Stimulated activated CD8-positive, alpha-beta memory T cell treated with anti-CD3 and anti-CD28 coated beads, Interleukin-4, amount 100 ng/mL, for 4 hours (primary cell): ENCODE data around the gene TMEM107.

Experiments used
- DNase-seq, 2 donors: peaks; one replicate each; pipeline ENCODE4 v3.0.0-alpha.2; 2020; ENCODE audit warnings: low read depth in 2 of 2, low spot score in 1 of 2

TMEM107 gene

GRCh38 chr17:8151641-8152111 lies 24.5 kb downstream of the TMEM107 start:
- DNase-seq: no peak

- DNase-seq: peak; percentile 64 to 85
Observed at GRCh38 chr17:8151120-8151640, 25.0 kb downstream of the TMEM107 start.

GRCh38 chr17:8150194-8151119 lies 25.7 kb downstream of the TMEM107 start:
- DNase-seq: no peak

GRCh38 chr17:8149419-8150193 lies 26.6 kb downstream of the TMEM107 start:
- DNase-seq: no peak

- DNase-seq: no peak
Observed at GRCh38 chr17:8148560-8148959, 27.6 kb downstream of the TMEM107 start.

GRCh38 chr17:8147805-8148404 lies 28.3 kb downstream of the TMEM107 start:
- no peak for DNase-seq

- no peak for DNase-seq
Observed at GRCh38 chr17:8147141-8147804, 28.9 kb downstream of the TMEM107 start.

- DNase-seq: no peak
Observed at GRCh38 chr17:8146381-8147140, 29.6 kb downstream of the TMEM107 start.

- no peak for DNase-seq
Observed at GRCh38 chr17:8145811-8146210, 30.4 kb downstream of the TMEM107 start.

GRCh38 chr17:8144401-8145231 lies 31.6 kb downstream of the TMEM107 start:
- no peak for DNase-seq

DNA sequence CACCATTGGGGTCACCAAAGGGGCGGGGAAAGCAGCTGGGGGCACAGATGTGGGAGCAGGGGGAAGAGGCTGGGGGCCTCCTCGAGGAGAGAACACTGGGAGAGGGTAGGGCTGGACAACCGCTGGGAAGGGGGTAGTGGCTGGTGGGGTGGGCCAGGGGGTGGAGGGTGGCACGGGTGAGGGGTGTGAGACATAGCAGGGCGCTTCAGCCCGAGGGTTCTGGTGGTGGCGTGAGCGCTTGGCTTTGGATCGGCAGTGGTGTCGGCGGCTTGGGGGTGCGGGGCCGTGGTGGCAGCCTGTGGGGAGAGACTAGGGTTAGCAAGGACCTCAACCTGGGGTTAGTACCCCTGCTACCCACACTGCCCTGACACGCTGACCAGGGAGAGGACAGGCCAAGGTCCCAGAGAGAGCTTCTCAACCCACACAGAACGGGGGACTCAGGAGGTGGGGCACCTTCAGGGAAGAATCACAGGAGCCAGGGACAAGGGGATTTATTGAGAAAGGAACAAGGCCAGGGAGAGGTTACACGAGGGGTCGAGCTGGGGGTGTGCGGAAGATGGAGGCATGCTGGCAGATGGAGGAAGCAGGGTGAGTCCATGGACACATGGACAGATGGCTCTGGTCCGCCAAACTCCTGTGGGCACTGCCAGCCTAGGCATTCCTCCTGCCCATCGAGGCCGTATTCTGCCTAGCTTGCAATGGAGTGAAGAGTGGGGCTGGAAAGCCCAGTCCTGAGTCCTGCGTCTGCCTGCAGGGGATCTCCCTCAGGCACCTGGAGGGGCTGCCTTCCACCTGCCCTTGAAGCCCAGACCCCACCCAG lies 32.4 kb downstream of the TMEM107 start:
- no peak for DNase-seq

- DNase-seq: no peak
Observed at GRCh38 chr17:8142887-8143580, 33.1 kb downstream of the TMEM107 start.

- DNase-seq: no peak
Observed at GRCh38 chr17:8142158-8142886, 33.9 kb downstream of the TMEM107 start.

- DNase-seq: no peak
Observed at GRCh38 chr17:8141741-8142140, 34.4 kb downstream of the TMEM107 start.

DNA sequence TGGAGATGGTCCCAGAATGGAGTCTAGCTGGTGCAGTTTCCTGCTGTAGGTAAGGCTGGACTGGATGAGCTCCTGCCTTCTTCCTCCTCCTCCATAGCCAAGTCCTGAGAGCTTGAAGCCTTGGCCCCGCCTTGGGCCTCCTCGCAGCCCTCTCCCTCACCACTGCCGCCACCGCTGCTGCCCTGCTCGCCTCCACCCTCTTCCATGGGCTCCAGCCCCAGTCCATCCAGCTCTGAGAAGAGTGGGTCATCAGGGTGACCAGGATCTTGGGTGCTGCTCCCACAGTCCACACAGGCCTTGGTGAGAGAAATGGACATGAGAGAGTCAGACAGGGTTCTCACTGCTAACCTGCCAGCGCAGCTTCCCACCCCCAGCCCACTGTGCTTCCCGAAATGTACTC lies 35.1 kb downstream of the TMEM107 start:
- DNase-seq: no peak

- no peak for DNase-seq
Observed at GRCh38 chr17:8140065-8141029, 35.8 kb downstream of the TMEM107 start.
